NCI-H2171 treated with DMSO at 0.1 percent for 48 hours (cell line): ENCODE data around the gene EIF2B2.
A peak's percentile ranks its signal among the peaks of the same experiment; 100 is the strongest.
"Not testable (repeated sequence)": the region's sequence is repeated elsewhere in the genome, so short reads cannot be mapped to it uniquely, and the experiment has no call there.

Experiments used
- DNase-seq: peaks from one replicate; lab custom pipeline; 2025; lab: John Stamatoyannopoulos, UW

Gene EIF2B2

DNA sequence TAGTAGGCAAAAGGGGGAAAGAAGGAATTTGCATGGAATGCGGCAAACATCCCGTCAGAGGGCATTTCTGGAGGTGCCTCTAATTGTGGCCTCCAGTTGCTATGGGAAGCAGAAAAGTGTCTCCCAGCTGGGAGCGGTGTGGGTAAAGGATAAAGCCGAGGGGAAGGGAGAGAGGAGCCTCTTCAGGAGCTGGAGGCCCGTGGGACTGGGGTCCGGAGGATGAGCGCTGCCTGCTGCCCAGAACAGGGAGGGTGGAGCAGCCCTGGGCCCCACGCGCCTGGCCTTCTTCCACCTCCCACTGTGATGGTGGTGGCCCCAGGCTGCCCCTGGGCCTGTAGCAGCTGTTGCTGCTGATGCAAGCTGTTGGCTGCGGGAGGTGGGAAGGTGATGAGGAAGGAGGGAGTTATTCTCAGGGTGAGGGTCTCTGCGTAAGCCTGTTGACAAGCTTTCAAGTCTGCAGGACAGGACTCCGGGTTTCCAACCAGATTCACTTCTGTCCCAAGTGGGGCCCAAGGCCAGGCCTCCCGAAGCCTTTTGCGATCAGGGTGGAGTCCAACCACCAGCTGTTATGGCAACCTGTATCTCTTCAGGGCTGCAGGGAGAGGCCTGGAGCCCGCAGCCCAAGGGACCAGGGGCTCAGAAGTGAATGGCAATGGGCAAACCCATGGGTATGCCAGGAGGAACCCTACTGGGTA lies 28.2 kb upstream of the EIF2B2 start:
- DNase-seq: no peak

DNA sequence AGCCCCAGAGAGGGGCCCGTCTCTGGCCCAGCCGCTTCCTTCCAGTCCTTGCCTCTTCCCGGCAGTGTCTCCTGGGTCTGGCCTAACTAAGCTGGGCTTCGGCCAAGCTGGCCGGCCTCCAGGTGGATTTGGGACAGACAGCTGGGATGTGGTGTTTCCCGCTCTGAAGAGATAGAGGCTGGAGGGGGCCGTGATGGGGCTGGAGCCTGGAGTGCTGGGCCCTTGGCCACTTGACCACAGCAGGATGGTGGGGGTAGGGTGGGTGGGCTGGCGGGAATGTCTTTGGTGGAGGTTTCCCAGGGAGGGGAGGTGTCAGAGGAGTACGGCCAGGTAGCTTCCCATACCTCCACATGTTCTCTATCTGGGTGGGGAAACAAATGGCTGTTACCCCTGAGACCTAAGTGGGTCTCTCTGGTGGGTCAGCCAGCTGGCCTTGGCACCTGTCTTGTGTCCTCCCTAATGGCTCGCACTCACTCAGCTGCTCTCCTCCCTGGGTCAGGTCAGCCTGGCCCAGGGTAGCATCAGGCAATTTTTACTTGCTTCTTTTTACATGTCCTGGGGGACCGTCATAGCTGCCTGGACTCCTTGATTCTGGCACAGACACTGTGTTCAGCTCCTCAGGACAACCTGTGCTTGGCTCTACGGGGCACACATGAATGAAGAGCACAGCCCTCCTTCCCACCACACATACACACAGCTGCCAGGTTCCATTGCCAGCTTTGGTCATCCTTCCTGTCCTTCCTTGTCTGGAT lies 27.5 kb upstream of the EIF2B2 start:
- DNase-seq: no peak

DNA sequence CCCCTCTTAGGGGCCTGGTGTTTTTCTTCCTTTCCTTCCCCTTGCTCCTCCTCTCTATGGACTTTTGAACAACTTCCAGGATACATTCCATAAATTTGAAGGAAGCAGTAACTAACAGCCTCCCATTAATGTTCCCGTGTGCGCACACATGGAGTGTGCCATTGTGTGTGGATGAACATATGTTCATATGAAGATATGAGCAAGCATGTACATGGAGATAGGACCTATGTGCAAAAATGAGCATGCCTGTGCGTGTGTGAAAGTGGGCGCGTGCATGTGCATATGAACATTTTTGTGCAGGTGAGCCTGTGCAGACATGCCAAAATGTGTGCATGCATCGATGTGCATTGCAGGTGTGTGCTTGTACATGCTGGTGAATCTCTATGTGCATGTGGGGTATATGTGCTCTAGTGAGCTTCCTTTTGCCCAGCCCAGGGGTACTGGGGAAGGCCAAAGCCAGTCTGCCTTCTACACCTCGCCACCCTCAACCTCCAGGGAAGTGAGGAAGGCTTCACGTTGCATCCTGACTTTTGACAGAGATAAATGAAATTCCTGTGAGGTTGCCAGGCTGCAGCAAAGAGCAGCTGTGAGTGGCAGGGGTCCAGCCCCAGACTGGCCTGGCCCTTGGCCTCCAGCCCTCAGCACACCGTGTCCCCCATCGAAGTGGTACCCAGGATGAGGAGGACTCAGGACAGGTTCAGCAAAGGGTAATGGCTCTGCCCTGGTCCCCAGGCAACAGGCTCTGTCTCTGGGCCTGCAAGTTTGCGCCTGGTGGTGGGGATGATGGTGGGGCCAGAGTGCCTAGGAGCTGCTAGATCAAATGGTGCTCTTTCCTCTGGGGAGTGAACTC lies 26.2 kb upstream of the EIF2B2 start:
- DNase-seq: no peak

DNA sequence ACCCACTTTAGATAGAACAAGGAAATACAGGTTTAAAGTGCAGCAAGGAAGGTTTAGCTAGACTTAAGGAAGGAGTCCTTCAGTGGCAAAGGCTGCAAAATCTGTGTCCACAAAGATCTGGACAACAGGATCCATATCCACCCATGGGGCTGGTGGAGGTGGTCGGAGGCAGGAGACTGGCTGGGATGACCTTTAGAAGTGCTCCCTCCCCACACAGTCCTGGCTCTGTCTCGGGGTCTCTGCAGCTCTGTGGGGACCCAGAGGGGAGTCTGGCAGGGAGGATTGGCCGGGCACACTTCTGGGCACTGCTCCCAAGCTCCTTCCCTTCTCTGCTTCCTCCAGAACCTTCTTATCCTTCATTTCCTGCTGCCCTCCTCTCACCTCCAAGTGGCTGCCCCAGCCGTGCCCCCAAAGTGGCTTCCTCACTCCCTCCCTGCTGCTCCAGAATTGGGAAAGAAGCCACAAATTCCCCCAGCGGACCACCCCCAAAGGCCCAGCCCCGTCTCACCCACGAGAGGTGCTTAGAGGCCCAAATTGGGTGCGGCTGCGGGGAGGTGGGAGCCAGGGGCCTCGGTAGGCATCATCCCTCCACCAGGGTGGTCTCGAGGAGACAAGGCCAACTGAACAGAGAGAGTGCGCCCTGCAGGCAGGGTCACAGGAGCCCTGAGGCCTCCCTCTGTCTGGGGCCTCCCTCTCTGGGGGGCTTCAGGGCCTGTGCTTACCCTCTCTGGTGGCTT lies 25.4 kb upstream of the EIF2B2 start:
- no peak for DNase-seq

DNA sequence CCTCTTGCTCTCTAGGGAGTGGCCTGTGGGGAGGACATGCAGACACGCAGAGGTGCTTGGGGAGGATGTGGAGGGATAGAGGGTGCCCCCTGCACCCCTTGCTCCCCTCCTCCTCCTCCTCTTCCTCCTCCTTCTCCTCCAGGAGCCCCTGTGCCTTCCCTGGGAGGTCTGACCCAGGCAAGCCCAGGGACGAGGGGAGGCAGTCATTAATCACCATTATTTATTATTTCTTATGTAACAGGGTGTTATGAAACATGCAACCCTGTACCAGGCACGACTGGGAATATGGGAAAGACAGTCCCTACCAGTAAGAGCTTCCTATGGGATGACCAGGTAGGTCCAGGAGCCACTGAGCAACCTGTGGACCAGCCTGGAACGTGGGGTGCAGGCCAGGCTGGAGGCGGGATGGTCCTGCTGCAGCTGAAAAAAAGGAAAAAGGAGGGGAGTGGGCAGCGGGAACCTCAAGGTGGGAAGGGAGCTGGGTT lies 24.8 kb upstream of the EIF2B2 start:
- no peak for DNase-seq

DNA sequence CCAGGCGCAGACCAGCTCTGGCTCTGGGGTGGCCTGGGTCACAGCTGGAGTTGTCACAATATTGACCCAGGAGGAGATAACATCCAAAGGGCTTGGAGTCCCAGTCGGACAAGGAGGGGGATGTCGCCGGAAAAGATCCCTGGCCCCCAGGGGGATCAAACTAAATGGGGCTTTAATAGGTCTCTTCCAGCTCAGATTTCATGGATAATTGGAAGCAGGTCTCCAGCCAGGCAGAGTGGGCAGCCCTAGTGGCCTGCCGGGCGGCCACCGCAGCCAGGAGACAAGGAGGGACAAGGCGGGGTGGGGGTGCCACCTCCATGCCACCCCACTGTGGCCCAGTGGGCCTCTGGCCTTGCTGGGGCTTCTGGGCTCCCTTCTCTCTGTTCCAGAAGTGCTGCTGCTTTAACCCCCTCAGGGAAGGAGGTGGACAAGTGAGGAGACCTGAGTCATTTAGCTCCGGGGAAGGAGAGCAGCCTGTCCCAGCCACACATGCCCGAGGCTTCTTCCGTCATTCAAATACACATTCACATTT lies 24.2 kb upstream of the EIF2B2 start:
- no peak for DNase-seq

DNA sequence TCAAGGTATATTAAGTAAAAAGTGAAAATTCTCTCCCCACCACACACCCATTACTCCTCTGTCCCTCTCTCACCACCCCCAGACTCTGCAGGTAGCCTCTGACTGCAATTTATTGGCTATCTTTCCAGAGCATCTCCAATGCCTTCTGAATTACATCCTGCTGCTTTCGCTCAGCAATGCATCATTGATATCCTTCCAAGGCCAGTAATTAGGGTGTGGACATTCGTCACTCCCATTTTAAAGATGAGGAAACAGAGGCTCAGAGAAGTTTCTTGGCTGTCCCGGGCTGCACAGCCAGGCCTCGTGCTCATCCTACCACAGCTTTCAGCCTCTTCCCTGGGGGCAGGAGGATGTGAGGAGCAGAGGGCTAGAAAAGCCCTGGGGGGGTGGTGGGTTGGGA lies 23.7 kb upstream of the EIF2B2 start:
- DNase-seq: no peak

DNA sequence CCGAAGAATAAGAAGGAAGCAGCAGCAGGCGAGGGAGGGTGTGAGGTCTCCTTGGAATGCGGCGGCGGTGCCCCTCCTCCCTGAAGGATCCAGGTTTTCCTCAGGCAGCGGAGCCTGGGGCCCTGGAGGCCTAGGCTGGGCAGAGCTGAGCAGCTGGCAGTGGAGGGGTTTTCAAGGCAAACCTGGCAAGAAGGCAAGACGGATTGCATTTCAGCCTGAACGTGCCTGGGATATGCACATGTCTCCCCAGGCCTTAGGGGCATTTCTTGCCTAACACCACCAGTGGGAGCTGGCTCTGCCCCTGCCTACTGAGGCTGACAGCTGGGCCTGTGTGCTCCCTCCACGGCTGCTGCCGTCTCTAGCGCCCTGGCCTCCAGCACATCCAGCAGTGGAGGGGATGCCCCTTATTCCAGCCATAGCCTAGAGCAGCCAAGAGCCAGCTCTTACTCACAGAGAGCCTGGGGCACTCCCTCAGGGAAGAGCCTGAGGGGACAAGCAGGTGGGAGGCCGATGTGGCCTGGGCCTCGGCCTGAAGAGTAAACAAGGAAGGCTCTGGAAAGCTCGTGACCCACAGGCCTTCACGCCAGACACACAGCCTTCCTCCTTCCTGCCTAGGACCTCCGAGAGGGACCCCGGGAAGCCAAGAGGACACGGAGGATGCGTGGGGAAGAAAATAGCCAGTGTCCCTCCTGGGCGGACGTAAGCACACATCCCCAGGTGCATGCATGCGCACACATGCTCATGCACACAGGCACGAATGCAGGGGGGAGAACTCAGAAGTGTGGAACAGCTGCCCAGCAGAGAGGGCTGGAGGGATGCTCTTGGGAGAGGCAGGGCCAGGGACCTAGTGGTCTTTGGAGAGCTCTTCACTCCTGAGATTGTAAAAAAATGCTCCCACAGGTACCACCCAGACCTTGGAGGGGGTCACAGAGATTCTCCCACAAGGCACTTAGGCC lies 23.0 kb upstream of the EIF2B2 start:
- DNase-seq: peak; percentile 100

DNA sequence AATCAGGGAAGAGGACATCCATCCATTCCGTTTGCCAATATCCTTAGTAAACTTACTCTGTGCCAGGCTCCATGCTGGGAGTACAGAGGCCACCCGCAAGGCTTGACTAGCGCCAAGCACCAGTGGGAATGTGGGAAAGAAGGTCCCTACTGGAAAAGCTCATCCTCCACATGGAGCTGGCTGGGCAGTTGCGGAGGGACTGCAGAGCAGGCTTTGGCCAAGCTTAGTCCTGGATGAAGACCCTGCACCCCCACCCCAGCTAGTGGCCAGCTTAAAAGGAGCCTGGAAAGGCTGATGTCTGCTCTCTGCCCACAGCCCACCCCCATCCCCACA lies 22.4 kb upstream of the EIF2B2 start:
- no peak for DNase-seq

DNA sequence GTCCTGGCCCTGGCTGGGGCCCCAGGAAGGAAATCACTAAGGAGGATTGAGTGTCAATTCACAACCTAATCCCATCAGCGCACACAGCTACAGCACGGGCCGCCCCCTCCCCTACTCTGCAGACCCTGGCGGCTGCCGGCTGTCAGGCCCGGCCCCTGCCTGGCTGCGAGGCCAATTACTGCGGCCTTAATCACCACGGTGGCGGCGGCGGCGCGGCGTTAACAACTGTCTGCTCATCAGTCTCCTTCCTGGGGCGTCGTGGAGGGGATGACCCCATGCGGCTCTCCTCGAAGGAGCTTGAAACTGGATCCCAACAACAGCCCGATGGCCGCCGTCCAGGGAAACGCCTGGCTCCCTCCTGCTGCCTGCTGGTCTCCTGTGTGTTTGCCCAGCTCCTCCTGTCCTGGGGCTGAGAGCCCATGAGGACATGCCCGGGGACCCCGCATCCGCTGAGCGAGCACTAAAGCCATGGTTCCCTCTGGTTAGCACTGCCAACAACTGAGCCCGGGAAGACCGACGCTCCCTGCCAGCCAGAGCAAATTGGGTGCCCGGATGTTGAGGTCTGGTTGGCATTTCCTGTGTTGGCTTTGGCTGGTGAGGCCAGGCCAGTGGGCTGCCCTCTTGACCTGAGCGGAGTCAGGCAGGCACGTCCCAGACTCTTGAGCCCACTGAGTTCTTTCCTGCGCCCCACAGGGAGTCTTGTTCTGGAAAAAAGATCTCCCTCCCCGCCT lies 21.8 kb upstream of the EIF2B2 start:
- DNase-seq: peak; percentile 29

DNA sequence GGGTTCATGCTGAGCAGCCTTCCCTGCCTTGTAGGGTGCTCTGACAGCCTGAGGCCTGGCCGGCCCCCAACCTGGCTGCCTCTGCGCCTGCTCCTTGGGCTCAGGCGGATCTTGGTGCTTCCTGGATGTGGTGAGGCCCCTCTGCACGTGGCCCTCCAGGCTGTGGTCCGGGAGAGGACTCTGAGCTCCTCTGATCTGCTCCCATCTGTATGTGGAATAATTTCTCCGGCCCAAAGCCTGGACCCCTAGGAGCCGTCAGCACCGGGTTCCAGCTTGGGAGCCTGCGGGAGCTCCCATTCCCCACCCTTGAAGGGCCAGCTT lies 21.3 kb upstream of the EIF2B2 start:
- DNase-seq: no peak

DNA sequence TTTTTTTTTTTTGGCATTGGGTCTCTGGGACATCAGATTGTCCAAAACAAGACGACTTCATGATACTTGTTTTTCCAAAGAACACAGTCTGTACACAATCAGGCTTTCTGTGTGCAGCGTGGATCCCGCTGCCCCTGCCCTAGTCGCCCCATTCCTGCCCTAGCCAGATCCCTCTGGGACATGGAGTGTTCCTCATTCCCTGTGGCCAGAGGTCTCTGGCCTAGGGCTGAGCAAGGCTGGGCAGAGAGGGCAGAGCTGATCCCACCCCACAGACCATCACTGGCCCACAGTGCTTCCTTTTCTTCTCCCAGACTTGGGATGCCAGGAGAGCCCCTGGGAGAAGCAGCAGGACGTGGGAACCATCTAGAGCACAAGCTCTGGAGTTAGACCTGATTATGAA lies 20.9 kb upstream of the EIF2B2 start:
- DNase-seq: no peak

DNA sequence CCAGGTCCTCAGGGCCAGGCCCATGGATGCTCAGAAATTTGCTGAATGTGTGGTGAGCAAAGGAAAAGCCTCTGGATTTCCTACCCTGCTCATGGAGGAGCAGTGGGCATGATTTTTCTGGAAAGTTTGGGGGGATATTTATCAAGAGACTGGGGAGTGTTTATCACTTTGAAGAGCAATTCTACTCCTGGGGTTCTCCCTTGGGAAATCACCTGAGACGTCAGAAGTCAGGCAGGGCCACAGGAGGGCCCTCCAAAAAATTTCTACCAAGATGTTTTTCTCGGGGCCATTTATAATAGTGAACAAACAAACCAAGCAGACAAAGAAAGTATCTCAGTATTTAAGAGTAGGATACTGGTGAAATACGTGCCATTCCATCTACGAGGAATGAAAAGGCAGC lies 20.1 kb upstream of the EIF2B2 start:
- DNase-seq: no peak

DNA sequence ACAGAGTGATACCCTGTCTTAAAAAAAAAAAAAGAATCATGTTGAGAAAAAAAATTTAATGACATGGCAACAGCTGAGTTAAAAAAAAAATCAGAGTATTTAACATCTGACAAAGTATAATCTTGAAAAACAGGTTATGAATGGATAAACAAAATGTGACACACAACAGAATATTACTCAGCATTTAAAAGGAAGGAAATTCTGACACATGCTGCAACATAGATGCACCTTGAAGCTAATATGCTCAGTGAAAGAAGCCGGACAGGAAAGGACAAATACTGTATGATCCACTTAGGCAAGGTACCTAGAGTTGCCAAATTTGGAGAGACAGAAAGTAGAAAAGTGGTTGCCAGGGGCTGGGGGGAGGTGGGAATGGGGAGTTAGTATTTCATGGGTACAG lies 19.4 kb upstream of the EIF2B2 start:
- DNase-seq: no peak

DNA sequence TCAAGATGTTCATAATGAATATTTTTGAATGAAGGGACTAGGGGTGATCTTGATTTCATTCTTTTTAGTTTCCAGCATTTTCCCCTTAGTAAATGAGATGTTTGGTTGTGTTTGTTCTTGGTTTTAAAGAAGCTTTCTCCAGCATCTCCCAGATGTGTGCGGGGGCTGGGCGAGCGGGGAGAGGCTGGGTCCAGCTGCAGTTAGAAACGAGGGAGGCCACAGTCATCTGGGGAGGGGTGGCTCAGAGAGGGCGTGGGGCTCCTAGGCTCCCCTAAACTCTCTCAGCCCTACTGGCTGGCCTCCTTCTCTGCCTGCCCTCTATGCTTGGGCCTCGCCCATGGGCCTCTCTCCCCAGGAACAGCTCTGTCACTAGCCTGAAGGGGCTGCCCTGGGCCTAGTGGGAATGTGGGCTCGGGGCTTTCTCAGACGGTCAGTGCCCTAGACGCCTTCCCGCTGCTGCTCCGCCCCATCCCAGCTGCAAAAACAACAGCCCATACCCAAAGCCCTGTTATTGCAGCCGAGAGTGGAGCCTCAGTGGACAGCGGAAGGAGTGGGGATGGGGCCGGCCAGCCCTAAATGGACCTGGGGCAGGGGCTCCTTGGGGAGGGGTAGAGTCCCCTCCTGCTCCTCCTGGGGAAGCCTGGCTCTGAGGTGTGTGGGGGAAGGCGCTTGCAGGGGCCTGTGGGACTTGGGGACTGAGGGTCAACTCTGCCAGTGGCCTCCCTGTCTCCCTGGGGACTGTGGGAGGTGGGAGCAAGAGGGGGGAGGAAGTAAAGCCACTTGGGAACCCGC lies 18.3 kb upstream of the EIF2B2 start:
- DNase-seq: no peak

DNA sequence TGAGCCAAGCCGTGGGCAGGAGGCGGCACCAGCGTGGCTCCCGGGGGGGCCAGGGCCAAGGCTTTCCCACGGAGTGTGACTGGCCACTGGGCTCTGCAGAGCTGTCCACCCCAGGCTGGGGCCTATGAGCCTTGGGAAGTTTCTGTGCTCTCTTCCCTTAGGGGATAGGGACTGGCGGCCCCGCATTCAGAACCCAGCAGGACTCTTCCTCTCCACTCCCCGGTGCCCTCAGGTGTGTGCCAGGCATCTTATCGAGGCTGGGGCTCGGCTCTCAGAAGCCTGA lies 17.8 kb upstream of the EIF2B2 start:
- no peak for DNase-seq

DNA sequence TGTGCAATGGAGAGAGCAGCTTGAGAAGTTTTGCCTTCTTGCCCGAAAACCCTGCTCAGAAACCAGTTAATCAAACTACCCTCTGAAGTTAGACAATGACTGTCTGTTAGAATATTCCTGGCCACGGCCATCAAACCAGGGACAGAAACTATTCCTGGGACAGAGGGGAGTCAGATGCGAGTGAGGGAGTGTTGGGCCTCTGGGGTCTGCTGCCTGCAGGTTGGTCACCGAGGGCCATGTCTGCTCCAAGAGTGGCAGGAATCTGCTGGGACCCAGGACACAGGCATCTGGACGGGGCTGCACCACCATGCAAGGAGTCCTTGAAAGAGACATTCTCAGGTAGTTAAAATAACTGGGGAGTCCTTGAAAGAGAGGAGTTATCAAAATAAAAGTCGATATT lies 16.9 kb upstream of the EIF2B2 start:
- no peak for DNase-seq

DNA sequence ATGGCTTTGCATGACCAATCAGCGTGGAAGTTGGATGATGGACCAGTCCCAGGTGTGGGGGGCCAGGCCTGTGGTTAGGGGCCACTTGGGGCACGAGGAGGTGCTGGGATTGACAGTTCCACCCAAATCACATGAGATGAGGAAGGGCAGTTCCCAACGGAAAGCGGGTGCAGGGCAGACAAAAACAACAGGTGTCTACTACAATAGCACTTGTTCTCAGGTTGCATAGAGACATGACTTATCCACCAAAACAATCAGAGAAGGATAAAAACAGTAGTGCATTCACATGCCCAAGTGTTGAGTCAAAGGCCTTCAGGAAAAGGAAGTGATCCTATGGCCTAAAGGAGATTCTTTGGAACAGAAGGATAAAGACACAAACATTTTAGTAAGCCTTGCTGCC lies 14.6 kb upstream of the EIF2B2 start:
- peak; percentile 61 for DNase-seq

DNA sequence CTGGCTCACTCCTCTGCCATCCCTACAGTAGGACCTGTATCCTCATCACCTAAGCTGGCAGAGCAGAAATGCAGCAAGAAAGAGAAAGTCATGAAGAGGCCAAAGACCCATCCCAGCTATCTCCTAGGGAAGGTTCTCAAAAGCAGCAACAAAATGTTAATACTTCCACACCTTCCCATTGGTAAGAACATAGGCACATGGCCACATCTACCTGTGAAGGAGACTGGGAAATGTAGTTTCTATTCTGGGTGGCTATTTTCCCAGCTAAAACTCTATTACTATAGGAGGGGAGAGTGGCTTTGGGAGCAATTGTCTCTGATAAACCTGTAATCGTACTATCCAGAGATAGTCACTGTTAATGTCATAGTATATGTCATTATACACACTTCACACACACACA lies 13.7 kb upstream of the EIF2B2 start:
- DNase-seq: no peak

DNA sequence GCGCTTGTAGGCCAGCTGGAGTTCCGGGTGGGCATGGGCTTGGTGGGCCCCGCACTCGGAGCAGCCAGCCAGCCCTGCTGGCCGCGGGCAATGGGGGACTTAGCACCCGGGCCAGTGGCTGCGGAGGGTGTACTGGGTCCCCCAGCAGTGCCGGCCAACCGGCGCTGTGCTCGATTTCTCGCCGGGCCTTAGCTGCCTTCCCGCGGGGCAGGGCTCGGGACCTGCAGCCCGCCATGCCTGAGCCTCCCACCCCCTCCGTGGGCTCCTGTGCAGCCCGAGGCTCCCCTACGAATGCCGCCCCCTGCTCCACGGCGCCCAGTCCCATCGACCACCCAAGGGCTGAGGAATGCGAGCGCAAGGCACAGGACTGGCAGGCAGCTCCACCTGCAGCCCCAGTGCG lies 8.5 kb upstream of the EIF2B2 start:
- DNase-seq: not testable (repeated sequence)
